Putamen (tissue), 1 donor: ENCODE measurements around the gene CPLANE1.
"Not testable (repeated sequence)": the region's sequence is repeated elsewhere in the genome, so short reads cannot be mapped to it uniquely, and the experiment has no call there.

Experiments
- DNase-seq: peaks from one replicate; pipeline ENCODE4 v3.0.0-alpha.2; 2016; ENCODE audit warnings: low spot score

CPLANE1 gene

GRCh38 chr5:37208883-37209797 is 40.0 kb downstream of the CPLANE1 start:
- DNase-seq = no peak

GRCh38 chr5:37207802-37208201 is 41.4 kb downstream of the CPLANE1 start:
- DNase-seq = no peak

- no peak for DNase-seq
Observed at GRCh38 chr5:37206736-37207135, 42.4 kb downstream of the CPLANE1 start.

- no peak for DNase-seq
Observed at GRCh38 chr5:37198842-37199241, 50.3 kb downstream of the CPLANE1 start.

- DNase-seq = no peak
Observed at GRCh38 chr5:37198061-37198460, 51.1 kb downstream of the CPLANE1 start.

- DNase-seq = no peak
Observed at GRCh38 chr5:37197340-37198050, 51.7 kb downstream of the CPLANE1 start.

GRCh38 chr5:37190592-37190991 is 58.6 kb downstream of the CPLANE1 start:
- no peak for DNase-seq

GRCh38 chr5:37189355-37189754 is 59.8 kb downstream of the CPLANE1 start:
- no peak for DNase-seq

GRCh38 chr5:37187465-37187977 is 61.7 kb downstream of the CPLANE1 start:
- DNase-seq = no peak

- no peak for DNase-seq
Observed at GRCh38 chr5:37184748-37185364, 64.3 kb downstream of the CPLANE1 start.

GRCh38 chr5:37182667-37183066 is 66.5 kb downstream of the CPLANE1 start:
- no peak for DNase-seq

GRCh38 chr5:37174928-37175327 is 74.2 kb downstream of the CPLANE1 start:
- no peak for DNase-seq

- no peak for DNase-seq
Observed at GRCh38 chr5:37172957-37173356, 76.2 kb downstream of the CPLANE1 start.

GRCh38 chr5:37170856-37171255 is 78.3 kb downstream of the CPLANE1 start:
- DNase-seq = no peak

GRCh38 chr5:37166197-37166596 is 83.0 kb downstream of the CPLANE1 start:
- no peak for DNase-seq

- DNase-seq = no peak
Observed at GRCh38 chr5:37165761-37166160, 83.4 kb downstream of the CPLANE1 start.

- peak; percentile 25 for DNase-seq
Observed at GRCh38 chr5:37153661-37154060, 95.5 kb downstream of the CPLANE1 start.

- no peak for DNase-seq
Observed at GRCh38 chr5:37146896-37147295, 102.3 kb downstream of the CPLANE1 start.

GRCh38 chr5:37136694-37137093 is 112.5 kb downstream of the CPLANE1 start:
- DNase-seq = no peak

GRCh38 chr5:37135312-37135711 is 113.9 kb downstream of the CPLANE1 start:
- DNase-seq = not testable (repeated sequence)

- no peak for DNase-seq
Observed at GRCh38 chr5:37133939-37134338, 115.2 kb downstream of the CPLANE1 start.

GRCh38 chr5:37132646-37133045 is 116.5 kb downstream of the CPLANE1 start:
- DNase-seq = no peak

- DNase-seq = no peak
Observed at GRCh38 chr5:37121465-37121864, 127.7 kb downstream of the CPLANE1 start.
